ENCODE results near the gene RFXANK.
"Not testable (repeated sequence)": the region's sequence is repeated elsewhere in the genome, so short reads cannot be mapped to it uniquely, and the experiment has no call there.

The RFXANK gene, protein sequence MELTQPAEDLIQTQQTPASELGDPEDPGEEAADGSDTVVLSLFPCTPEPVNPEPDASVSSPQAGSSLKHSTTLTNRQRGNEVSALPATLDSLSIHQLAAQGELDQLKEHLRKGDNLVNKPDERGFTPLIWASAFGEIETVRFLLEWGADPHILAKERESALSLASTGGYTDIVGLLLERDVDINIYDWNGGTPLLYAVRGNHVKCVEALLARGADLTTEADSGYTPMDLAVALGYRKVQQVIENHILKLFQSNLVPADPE

DNA sequence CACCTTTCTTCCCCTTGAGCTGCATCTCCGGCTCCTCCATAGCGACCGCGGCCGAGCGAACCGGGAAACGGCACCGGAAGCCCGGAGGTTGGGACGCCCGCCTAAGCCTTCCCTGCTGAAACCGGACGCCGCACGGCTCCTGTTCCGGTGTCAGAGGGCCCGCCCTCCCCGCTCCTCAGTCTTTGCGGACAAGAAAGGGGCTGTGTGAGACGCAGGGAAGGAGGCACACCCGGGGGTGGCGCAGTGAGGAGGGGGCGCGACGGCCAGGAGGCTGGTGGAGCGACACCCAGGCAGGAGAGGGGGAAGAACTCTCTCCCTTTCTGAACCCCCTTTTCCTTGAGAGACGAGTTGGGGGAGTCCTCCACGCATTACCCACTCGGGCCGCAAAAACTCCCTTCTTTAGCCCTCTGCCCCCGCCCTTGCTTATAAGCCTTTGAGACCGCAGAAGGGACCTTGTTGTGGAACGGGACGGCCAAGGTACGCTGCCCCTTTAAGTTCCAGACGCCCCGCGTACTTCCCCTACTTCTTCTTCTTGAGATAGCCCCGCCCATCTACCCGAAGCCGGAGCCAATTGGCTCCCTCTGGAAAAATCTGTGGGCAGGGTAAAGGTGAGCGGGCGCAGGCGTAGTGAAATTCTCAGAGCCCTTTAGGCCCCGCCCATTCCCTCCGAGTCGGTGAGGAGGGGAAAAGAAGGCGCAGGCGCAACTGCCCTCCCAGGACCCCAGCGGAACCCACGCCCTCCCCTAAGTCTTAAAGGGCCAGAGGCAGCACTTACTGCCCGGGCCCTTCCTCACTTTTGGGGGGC lies at the start of gene RFXANK, which contains the start of gene BORCS8:
TSS of gene RFXANK (plus strand) at position 181 of the 805 bp plus-strand sequence. CDS start 1,689 bp downstream, outside the sequence.
TSS of gene BORCS8 (minus strand) at position 75 of the 805 bp plus-strand sequence. CDS start at position 40, 35 bp downstream.
- peak; percentile 99 for DNase-seq (ENCODE audit: low read depth)

DNA sequence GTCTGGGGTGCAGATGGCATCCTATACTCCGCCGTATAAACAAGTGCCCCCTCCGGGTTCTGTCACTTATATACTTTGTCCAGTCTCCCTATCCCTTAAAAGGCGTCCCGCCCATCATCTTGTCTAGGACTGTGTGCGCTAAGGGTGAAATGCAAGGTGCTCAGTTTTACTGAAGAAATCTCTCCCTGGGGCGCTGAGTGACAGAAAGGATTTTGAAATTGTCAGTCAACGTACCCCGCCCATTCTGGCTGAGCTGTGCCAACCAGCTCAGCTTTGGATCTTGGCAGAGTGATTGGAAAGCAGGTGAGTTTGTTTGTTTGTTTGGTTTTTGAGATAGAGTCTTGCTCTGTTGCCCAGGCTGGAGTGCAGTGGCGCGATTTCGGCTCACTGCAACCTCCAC lies 49.7 kb upstream of the RFXANK start:
- no peak for DNase-seq (ENCODE audit: low read depth)

DNA sequence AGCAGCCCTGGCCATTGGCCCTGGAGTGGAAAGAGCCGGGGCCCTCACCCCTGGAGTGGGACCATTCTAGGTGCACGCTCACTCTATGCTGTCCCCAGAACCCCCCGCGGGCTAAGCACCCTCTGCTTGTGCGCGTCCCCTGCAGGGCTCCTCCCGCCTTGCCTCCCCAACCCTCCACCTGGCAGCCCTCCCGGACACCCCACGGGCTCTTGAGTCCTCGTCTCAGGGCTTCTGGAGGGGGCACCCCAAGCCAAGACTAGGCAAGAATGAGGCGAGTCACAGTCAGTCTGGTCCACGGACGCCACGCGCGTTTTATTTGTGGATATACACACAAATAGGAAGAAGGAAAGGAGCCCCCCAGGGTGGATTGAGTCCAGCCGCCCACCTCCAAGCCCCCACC lies 46.8 kb upstream of the RFXANK start:
- no peak for DNase-seq (ENCODE audit: low read depth)

DNA sequence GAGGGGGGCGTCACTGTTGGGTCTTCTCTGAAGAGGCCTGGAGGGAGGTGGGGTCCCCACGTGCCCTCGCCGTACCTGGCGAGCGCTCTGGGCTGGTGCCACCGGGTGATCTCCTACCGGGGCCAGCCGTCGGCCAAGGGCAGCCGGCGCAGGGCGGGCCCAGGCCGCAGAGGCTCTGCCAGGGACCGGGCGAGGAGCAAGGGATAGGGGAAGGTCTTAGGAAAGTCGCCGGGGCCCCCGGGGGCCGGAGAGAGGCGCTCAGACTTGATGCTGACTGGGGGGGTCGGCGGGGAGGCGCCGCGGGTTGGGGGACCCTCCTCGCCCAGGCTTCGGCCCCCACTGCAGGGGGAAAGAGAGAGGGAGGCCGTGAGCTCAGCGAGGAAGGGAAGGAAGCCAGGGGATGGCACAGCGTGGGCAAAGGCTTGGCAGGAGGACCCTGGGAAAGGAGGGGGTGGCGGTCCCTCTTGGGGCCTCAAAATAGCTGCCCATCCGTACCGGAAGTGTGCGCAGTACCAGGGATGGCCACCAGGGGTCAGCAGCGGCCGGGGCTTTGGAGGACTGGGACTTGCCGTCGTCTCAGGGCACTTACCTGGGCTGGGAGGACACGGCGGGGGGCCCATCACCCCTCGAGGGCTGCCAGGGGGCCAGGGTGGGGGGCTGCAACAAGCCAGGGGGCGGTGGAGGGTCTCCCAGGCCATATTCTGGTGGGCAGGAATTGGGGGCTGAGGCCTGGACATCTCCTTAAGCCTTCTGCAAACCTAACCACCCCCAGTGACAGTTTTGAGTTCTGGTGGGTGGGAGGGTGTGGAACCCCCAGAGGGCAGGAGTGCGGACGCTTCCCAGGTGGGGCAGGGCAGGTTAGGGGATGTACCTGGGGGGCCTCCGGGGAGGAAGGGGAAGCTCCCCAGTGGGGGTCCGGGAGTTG lies 46.1 kb upstream of the RFXANK start:
- peak; percentile 81 for DNase-seq (ENCODE audit: low read depth)

DNA sequence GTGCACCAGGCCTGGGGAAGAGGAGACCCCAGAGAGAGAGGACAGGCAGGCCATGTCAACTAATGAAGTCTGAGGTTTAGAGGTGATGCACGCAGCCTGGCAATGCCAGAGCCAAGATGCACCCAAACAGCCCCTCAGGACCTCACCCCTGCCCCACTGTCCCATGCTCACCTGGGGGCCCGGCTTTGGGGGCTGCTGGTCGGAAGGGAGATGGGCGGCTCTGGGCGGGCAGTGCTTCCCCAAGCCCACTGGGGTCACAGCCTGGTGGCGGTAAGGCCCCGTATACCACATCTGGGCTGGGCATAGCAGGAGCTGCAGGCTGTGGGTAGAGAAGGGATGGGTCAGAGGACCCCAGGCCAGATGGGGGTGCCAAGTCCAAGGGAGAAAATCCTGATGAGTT lies 45.2 kb upstream of the RFXANK start:
- no peak for DNase-seq (ENCODE audit: low read depth)

DNA sequence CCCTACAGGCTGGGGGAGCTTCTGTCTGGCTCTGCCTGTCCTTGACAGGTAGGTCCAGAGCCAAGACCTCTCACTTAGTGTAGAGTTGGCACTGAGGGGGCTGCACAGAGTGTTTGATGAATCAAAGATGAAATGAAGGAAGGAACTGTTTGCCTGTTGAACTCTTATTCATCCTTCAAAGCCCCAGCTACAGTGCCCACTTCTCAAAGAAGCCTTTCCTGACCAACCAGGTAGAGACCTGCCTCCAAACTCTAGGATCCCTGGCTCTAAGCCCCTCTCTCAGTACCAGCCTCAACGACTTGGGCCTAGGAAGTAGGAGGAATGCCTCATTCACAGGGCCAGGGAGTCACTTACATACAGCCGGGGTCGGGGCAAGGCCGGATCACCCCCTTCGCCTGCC lies 44.7 kb upstream of the RFXANK start:
- DNase-seq (ENCODE audit: low read depth): no peak

DNA sequence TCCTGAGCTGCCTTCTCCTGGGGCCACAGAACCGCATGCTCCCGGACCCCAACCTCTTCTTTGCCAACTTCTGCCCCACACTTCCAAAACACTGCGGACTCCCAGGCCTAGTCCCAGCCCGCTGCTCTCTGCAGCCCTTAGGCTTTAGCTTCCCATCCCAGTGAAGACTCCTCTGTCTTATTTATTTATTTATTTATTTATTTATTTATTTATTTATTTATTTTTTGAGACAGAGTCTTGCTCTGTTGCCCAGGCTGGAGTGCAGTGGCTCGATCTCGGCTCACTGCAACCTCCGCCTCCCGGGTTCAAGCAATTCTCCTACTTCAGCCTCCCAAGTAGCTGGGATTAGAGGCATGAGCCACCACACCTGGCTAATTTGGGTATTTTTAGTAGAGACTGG lies 43.6 kb upstream of the RFXANK start:
- not testable (repeated sequence) for DNase-seq (ENCODE audit: low read depth)

DNA sequence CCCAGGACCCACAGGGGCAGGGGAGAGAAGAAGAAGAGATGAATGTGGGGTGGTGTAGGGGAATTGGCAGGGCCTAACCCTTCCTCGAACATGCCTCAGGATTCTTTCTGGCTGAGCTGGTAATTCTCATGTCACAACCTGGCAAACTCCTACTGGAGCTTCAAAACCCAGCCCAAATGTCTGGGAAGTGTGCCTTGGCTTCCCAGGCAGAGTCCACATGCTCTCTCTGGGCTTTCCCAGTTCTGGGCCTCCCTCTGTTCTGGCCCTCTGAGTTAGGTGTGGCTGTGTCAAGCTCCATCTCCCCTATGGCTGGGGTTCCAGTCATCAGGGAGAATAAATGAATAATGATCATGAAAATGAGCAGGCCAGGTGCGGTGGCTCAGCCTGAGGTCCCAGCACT lies 42.6 kb upstream of the RFXANK start:
- no peak for DNase-seq (ENCODE audit: low read depth)

DNA sequence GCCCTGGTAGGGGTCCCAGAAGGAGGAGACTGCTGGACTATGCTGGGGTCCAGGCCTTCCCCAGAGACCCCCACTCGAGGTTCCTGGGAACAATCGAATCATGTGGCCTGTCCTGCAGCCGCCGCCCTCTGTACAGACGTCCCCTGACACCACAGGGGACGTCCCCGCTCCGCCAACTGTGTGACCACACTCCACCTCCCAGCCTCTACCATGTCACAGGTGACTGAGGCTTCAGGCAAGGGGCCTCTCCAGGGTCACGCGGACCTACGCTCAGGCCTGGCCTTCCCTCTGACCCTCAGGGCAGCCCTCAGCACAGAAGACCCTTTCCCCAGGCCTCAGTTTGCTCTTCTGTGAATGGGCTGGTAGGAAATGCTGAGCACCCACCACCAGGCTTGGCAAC lies 40.6 kb upstream of the RFXANK start:
- DNase-seq (ENCODE audit: low read depth): no peak

DNA sequence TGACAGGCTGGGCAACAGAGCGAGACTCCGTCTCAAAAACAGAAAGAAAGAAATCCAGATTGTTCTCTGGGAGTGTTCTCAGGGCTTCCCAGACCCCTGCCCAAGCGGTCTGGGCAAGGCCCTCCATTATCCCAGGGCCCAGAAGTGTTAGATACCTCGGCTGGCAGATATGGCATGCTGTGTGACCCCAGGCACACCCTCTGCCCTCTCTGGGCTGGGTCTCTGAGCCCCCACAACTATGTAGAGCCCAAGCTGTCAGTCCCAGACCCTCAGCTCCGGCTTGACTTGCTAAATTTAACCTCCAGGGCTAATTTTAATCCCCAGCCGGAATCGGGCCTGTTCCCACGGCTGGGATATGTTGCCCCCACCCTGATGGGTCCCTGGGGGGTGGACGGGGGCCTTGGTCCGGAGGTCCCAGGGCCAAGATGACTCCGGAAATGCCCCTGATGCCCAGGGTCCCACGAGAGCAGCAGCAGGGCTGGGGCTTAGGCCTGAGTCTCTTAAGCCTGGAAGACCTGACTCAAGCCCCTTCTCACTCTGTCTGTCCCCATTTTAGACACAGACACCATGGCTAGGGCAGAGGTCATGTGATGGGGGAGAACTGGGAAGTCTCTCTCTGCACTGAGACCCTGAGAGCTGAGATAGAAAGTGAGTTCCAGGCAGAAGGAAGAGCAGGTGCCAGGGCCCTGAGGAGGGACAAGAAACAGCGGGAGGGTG lies 39.2 kb upstream of the RFXANK start:
- DNase-seq (ENCODE audit: low read depth): no peak

DNA sequence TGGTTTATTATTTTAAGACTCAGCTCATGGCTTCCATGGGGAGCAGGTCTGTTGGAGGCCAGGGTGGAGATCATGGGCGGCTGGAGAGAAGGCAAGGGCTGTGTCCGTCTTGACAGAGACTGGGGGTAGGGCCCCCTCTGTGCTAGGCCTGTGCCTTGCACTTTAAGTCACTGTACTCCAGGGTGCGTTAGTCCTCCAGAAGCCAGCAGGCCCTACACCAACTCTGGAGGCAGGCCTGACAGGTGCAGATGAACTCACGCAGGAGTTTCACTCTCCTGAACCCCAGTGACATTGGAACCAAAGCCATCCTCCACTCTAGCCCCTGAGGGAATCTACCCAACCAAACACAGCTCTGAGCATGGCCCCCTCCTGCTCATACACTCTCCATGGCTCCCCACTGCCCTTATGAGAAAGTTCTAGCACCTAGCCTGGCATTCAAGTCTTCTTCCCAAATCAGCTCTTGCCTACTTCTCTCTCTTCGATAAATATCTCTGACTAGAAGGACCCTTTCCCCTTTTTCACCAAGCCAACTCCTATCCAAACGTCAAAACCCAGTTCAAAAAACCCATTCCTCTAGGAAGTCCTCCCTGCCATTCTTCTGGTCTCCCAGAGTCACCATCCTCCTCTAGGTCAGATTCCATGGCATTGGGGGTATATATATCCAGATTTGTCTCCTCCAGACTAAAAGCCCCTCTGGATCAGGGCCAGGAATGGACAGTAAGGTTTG lies 37.1 kb upstream of the RFXANK start:
- DNase-seq (ENCODE audit: low read depth): no peak

DNA sequence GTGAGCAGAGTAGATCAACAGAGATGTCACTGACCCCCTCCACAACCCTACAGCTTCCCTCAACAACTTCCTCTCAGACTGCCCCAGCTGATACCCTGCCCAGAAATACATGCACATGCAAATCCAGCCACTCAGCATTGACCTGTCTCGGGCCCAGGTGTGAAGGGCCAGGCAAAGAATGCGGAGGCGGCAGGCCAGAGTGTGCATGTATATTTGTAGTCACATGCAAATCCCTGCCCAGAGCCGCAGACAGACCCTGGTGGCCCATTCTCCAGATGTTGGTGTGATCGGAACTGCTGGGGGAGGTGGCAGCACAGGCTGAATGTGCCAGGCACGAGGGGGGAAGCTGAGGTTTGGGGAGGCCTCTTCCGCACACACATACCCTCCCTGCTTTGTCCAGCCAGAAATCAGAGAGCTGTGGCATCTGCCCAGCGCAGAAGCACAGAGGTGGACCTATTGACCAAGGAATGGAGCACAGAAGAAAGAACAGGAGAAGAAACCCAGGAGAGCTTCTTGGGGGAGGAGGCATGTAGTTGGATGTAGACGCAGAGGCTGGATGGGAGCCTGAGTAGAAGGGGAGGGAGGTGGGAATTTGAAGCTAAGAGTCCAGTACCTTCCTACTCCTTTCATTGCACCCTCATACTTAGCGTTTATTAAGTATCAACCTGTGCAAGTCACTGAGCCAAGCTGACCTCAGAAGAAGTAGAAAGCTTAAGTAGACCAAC lies 36.4 kb upstream of the RFXANK start:
- no peak for DNase-seq (ENCODE audit: low read depth)

DNA sequence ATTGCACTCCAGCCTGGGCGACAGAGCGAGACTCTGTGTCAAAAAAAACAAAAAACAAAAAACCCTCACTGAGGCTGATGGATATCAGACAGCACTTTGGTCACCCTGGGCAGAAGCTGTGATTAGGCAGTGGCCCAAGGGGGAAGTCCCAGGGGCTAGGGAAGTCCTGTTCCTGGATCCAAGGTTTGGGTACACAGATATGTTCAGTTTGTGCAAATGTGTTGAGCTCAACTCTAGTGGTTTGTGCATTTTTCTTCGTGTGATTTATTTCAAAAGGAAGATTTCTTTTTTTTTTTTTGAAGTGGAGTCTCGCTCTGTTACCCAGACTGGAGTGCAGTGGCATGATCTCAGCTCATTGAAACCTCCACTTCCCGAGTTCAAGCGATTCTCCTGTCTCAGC lies 34.2 kb upstream of the RFXANK start:
- no peak for DNase-seq (ENCODE audit: low read depth)

DNA sequence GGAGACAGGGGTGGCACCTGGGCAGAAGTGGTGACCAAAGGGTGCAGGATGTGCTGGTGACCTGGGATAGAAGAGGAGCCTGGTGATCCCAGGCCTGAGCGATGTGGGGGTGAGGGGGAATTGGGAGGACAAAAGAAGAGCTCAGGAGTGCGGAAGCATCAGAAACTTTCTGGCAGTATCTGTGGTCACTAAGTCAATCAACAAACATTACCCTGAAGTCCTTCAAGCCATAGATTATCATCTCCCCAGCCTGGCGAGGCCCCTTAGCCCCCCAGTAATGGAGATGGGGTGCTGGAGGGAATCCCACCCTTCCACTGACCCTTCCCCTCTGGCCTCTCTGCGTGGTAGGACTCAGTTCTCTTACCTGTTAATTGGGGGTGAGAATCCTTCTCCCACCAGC lies 32.5 kb upstream of the RFXANK start:
- no peak for DNase-seq (ENCODE audit: low read depth)

DNA sequence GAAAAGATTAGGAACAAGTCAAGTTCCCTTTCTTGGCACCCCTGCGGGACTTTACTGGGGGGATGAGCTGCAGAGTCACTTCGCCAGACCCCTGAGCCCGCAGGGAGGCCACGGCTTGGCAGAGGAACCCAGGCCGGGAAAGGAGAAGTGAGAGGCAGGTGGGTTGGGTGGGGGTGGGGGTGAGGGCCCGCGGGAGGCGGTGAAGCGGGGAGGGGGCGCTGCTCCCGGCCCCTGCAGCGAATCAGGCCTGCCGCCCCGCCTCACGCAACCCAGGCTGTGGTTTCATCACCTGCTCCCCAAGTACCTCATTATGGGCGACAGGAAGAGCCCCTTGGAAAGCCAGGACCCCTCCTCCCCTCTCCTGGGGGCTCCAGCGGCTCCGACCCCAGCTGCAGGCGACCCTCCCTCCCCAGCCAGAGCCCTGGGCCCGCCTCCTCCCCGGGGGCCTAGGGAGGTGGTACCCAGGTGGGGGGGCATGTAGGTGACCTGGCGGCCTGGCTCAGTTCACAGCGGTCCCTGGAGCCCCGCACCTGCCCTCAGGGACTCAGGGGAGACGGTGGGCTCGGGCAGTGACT lies 31.5 kb upstream of the RFXANK start:
- DNase-seq (ENCODE audit: low read depth): no peak

DNA sequence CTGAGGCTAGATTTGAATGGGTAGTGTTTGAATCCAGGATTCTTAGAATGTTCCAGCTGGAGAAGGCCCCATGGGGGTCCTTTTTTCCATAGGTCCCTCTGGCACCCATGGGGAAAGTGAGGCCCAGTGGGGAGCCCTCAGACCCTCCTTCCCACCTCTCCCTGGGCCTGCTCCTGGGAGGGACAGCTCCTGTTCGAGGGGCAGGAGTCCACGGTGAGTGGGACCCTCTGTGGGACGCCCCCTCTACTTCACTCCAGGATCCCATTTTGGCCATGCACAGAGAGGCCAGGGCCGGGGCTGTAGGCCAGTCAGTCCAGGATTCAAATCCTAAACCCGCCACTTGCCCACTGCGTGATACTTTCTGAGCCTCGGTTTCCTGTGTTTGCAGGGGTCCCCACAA lies 29.6 kb upstream of the RFXANK start:
- DNase-seq (ENCODE audit: low read depth): no peak

DNA sequence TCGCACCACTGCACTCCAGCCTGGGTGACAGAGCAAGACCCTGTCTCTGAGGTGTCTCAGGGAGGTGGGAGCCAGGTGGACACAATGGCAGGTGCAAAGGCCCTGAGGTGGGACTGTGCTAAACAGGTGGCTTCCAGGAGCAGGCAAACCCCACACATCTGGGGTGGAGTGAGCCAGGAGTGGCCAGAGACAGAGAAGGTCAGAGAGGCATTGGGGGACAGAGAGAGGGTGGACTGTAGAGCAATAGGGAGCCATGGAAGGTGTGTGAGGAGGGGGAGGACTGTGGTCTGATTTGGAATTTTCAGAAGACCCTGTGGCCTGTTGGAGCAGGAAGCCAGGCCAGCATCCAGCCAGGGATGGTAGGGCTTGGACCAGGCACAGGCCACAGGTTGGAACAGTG lies 26.7 kb upstream of the RFXANK start:
- no peak for DNase-seq (ENCODE audit: low read depth)

DNA sequence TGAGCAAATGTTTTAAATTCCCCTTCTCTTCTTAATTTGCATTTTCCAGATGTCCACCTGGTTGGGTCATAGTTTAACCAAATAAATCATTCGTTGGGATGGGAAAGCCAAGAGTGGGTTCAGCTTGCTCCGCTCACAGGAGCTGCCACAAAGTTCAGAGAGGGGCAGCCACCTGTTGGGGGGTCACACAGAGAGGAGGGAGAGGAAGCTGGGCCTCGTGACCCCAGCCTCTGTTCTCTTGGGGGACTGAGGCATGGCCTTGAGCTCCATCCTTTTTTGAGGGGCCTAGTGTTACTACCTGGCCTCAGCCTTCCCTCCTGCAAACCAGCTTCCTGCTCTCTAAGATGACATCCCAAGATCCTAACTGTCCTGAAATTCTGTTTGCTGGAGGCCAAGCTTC lies 24.4 kb upstream of the RFXANK start:
- DNase-seq (ENCODE audit: low read depth): no peak

DNA sequence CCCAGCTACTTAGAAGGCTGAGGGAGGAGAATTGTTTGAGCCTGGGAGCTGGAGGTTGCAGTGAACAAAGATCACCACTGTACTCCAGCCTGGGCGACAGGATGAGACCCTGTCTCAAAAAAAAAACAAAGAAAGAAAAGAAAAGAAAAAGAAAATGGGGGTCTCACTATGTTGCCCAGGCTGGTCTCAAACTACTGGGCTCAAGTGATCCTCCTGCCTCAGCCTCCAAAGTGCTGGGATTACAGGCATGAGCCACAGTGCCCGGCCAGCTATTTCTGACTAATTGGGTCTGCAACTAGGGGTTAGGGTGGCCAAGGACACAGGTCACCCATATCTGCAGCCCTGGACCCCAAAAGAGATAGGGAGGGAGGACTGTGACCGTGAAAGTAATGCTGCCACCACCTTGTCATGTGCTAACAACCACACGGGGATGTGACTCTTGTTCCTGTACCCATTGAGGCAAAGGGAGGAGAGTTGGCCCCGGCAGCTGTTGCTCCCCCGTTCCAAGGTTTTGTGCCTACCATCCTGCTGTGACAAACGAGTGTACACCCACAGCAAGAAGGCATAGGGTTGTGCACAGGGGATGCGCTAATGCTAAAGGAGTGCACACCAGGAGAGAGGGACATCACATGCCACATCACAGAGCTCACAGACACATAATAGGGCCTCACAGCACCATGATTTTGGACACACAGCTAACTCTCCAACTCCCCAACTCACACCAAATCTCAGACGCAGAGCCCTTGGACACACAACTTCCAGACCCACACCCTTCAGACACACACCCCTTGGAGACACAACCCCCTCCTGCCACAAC lies 22.6 kb upstream of the RFXANK start:
- DNase-seq (ENCODE audit: low read depth): no peak
